ENCODE data around the gene ERC2. TPM values are rescaled to one million over a fixed set of nuclear protein-coding genes. Genes with fewer than 3 reads are reported as not detected.

The ERC2 gene
- total RNA-seq, 1 donor from 2014 or later, result 7.4 TPM

GRCh38 chr3:55937301-55937700 is 531.0 kb downstream of the ERC2 start:
- no peak for FAIRE-seq
- Histone ChIP-seq H3K27ac (ENCODE audit: low read depth, low read length) (no peak overlapping the region), H3K36me3 (ENCODE audit: insufficient read depth, low read length) (no peaks in the 10 kb centered on the region), H3K4me1 (ENCODE audit: insufficient read depth, low read length) (no peaks in the 10 kb centered on the region), H2AFZ (ENCODE audit: low read depth, low read length) (no peak overlapping the region), H3K4me3 (ENCODE audit: insufficient read depth, low read depth, low read length) (no peak overlapping the region), H3K27me3 (ENCODE audit: insufficient read depth, low read length) (no peaks in the 10 kb centered on the region), H3K4me2 (ENCODE audit: low read length) (no peak overlapping the region), H3K9ac (ENCODE audit: low read length) (no peak overlapping the region), H3K79me2 (ENCODE audit: insufficient read depth, low read length) (no peaks in the 10 kb centered on the region), H4K20me1 (ENCODE audit: insufficient read depth, low read length) (no peaks in the 10 kb centered on the region), H3K9me3 (ENCODE audit: insufficient read depth, low read depth, low read length) (no peaks in the 10 kb centered on the region)
- Mint-ChIP-seq H3K27me3 (ENCODE audit: low read depth, unreplicated experiment) (no peaks in the 10 kb centered on the region), H3K4me3 (ENCODE audit: unreplicated experiment) (no peak overlapping the region), H3K36me3 (ENCODE audit: low read depth, unreplicated experiment) (no peaks in the 10 kb centered on the region), H3K4me1 (ENCODE audit: low read depth, unreplicated experiment) (no peaks in the 10 kb centered on the region), H3K9me3 (ENCODE audit: unreplicated experiment) (no peaks in the 10 kb centered on the region), H3K27ac (ENCODE audit: unreplicated experiment) (no peak overlapping the region)
- TF ChIP-seq CTCF (IDR thresholded peaks at IDR 0.05; ENCODE audit: insufficient read depth, low read depth, low read length), result no peak
- TF ChIP-seq EZH2 (IDR thresholded peaks at IDR 0.05; ENCODE audit: insufficient read depth, low read length), result no peak
- DNase-seq (ENCODE audit: low read depth), result no peak

GRCh38 chr3:55936549-55937052 is 531.7 kb downstream of the ERC2 start:
- Mint-ChIP-seq H3K36me3 (ENCODE audit: low read depth, unreplicated experiment) (no peaks in the 10 kb centered on the region), H3K27me3 (ENCODE audit: low read depth, unreplicated experiment) (no peaks in the 10 kb centered on the region), H3K4me3 (ENCODE audit: unreplicated experiment) (no peak overlapping the region), H3K9me3 (ENCODE audit: unreplicated experiment) (no peaks in the 10 kb centered on the region), H3K4me1 (ENCODE audit: low read depth, unreplicated experiment) (no peaks in the 10 kb centered on the region), H3K27ac (ENCODE audit: unreplicated experiment) (no peak overlapping the region)
- H3K27me3 ChIP-seq (ENCODE audit: insufficient read depth, low read length), result no peaks in the 10 kb centered on the region
- FAIRE-seq (no peak), DNase-seq (ENCODE audit: low read depth) (no peak)
- no peaks in the 10 kb centered on the region for H4K20me1 ChIP-seq (ENCODE audit: insufficient read depth, low read length)
- H2AFZ ChIP-seq (ENCODE audit: low read depth, low read length), result no peak overlapping the region
- no peak for TF ChIP-seq EZH2 (IDR thresholded peaks at IDR 0.05; ENCODE audit: insufficient read depth, low read length)
- TF ChIP-seq CTCF (IDR thresholded peaks at IDR 0.05; ENCODE audit: insufficient read depth, low read depth, low read length), result no peak
- no peaks in the 10 kb centered on the region for H3K79me2 ChIP-seq (ENCODE audit: insufficient read depth, low read length)
- no peak overlapping the region for H3K4me3 ChIP-seq (ENCODE audit: insufficient read depth, low read depth, low read length)
- no peak overlapping the region for H3K9ac ChIP-seq (ENCODE audit: low read length)
- no peaks in the 10 kb centered on the region for H3K9me3 ChIP-seq (ENCODE audit: insufficient read depth, low read depth, low read length)
- no peak overlapping the region for H3K27ac ChIP-seq (ENCODE audit: low read depth, low read length)
- H3K36me3 ChIP-seq (ENCODE audit: insufficient read depth, low read length), result no peaks in the 10 kb centered on the region
- H3K4me2 ChIP-seq (ENCODE audit: low read length), result no peak overlapping the region
- H3K4me1 ChIP-seq (ENCODE audit: insufficient read depth, low read length), result no peaks in the 10 kb centered on the region

- H3K4me2 ChIP-seq (ENCODE audit: low read length), result no peak overlapping the region
- no peaks in the 10 kb centered on the region for H4K20me1 ChIP-seq (ENCODE audit: insufficient read depth, low read length)
- no peaks in the 10 kb centered on the region for H3K4me1 ChIP-seq (ENCODE audit: insufficient read depth, low read length)
- H3K9ac ChIP-seq (ENCODE audit: low read length), result no peak overlapping the region
- H3K36me3 ChIP-seq (ENCODE audit: insufficient read depth, low read length), result no peaks in the 10 kb centered on the region
- Mint-ChIP-seq H3K9me3 (ENCODE audit: unreplicated experiment) (no peaks in the 10 kb centered on the region), H3K27ac (ENCODE audit: unreplicated experiment) (no peak overlapping the region), H3K4me3 (ENCODE audit: unreplicated experiment) (no peak overlapping the region), H3K36me3 (ENCODE audit: low read depth, unreplicated experiment) (peaks cover 3% of the 10 kb centered on the region), H3K4me1 (ENCODE audit: low read depth, unreplicated experiment) (no peaks in the 10 kb centered on the region), H3K27me3 (ENCODE audit: low read depth, unreplicated experiment) (no peaks in the 10 kb centered on the region)
- FAIRE-seq (no peak), DNase-seq (ENCODE audit: low read depth) (no peak)
- no peak overlapping the region for H2AFZ ChIP-seq (ENCODE audit: low read depth, low read length)
- no peak for TF ChIP-seq EZH2 (IDR thresholded peaks at IDR 0.05; ENCODE audit: insufficient read depth, low read length)
- no peak for TF ChIP-seq CTCF (IDR thresholded peaks at IDR 0.05; ENCODE audit: insufficient read depth, low read depth, low read length)
- H3K27ac ChIP-seq (ENCODE audit: low read depth, low read length), result no peak overlapping the region
- H3K9me3 ChIP-seq (ENCODE audit: insufficient read depth, low read depth, low read length), result no peaks in the 10 kb centered on the region
- no peaks in the 10 kb centered on the region for H3K27me3 ChIP-seq (ENCODE audit: insufficient read depth, low read length)
- no peaks in the 10 kb centered on the region for H3K79me2 ChIP-seq (ENCODE audit: insufficient read depth, low read length)
- no peak overlapping the region for H3K4me3 ChIP-seq (ENCODE audit: insufficient read depth, low read depth, low read length)
Observed at GRCh38 chr3:55935241-55935640, 533.0 kb downstream of the ERC2 start.

Data from astrocyte (in vitro differentiated cells and primary cell).